ENCODE measurements around the gene PI16. TPM values are rescaled to one million over a fixed set of nuclear protein-coding genes. Genes with fewer than 3 reads are reported as not detected.
A peak's percentile ranks its signal among the peaks of the same experiment; 100 is the strongest.

PI16 gene
- total RNA-seq, 2 experiments from 2014 or later, result 0.30 TPM; not detected in 1

DNA sequence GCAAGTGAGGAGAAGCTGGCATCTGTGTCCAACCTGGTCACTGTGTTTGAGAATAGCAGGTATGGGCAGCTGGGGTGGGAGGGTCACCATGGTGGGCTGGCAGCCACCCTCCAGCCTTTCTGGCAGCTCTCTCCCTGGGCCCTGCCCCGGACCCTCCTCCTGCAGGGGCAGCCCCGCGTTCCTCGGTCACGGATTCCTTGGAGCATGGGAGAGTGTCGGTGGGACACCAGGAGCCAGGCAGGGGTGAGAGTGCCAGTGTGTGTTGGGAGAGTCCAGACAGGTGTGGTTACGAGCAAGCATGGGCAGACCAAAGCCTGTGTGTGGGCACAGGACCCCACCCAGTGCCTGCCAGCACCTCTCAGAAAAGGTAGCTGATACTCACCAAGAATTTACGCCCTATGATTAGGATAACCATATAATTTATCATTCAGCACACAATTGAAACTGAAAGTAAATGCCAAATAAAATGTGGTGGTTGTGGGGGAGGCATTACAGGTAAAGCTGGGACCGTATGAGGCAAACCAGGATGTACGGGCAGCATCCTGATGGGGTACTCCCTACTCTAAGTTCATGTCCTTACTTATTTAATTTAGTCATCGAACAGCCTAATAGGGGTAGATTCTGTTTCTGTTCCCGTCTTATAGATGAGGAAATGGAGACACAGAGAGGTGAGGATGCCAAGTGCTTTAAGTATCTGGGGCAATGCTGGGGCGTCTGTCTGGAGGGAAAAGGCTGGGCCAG lies 51.5 kb downstream of the PI16 start:
- H3K79me2 ChIP-seq (ENCODE audit: insufficient read depth, low read depth, low read length), result no peaks in the 10 kb centered on the region; the same call in 1 of the 2 replicates
- ChIA-PET CTCF (ENCODE audit: unreplicated experiment) (interaction anchor here (0.6 to 2.6 kb wide), 2 partner anchors 12 to 420 kb away, joined by 3 to 19 read pairs; no protein-coding TSS in a partner anchor), POLR2A (interaction anchor here (0.6 to 4.1 kb wide), 9 partner anchors 9 to 347 kb away, joined by 3 to 32 read pairs (median 7); partner anchors contain the start of genes MTCH1, PI16 and PPIL1)
- H3K9me2 ChIP-seq (ENCODE audit: insufficient read depth, low read length), result no peaks in the 10 kb centered on the region
- H4K20me1 ChIP-seq (ENCODE audit: insufficient read depth, low read length), result no peaks in the 10 kb centered on the region
- intact Hi-C loops (cut with micrococcal nuclease; ENCODE audit: unreplicated experiment), result loop anchor here (1.0 to 10.0 kb wide), 2 partner anchors 132 to 411 kb away; partner anchors contain the start of genes PPIL1 and SRSF3
- peak overlapping the region; percentile 86 for H3K4me2 ChIP-seq (ENCODE audit: low read length)
- H2AFZ ChIP-seq (ENCODE audit: low read length), result peak overlapping the region; percentile 24; the same call in 1 of the 2 replicates
- BruUV-seq (replicated peaks), result no TSS peak
- H3K4me1 ChIP-seq (ENCODE audit: insufficient read depth, low read length, poor library complexity, severe bottlenecking), result peaks cover 64% of the 10 kb centered on the region
- peak overlapping the region; percentile 70 for H3K27ac ChIP-seq (ENCODE audit: low read depth, low read length, poor library complexity, severe bottlenecking)
- no peak for TF ChIP-seq EZH2phosphoT487 (IDR thresholded peaks at IDR 0.05; ENCODE audit: borderline replicate concordance, low read depth, low read length)
- no peaks in the 10 kb centered on the region for H3K9me3 ChIP-seq (ENCODE audit: low read length)
- peaks cover 7% of the 10 kb centered on the region; the same call in 1 of the 2 replicates for H3K36me3 ChIP-seq (ENCODE audit: insufficient read depth, low read length)
- peak overlapping the region; percentile 70 for H3K4me3 ChIP-seq (ENCODE audit: low read depth, low read length, poor library complexity, severe bottlenecking)
- peak; percentile 27 for DNase-seq (ENCODE audit: low spot score)

DNA sequence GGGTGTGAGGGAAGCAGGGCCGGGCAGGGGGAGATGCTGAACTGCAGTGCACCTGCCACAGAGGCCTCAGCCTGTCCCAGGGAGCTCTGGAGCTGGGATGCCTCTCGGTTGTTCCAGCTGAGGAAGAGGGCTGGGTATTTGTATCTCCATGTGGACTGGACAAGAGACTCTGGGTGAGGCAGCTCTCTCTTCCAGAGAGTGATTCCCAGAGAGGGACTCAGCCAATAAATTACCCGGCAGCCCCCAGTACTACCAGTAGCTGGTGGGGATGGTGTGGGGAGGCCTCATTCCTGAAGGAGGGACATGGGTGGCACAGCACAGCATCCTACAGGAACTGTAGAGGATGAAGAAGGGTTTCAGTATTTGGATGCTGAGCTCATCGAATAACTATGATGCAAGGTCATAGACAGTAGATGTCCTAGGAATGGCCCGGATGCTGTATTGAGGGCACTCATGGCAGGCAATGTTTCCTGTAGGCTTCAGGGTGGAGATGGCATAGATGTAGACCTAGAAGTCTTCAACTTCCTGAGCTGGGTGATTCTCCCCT lies 52.3 kb downstream of the PI16 start:
- H3K9me2 ChIP-seq (ENCODE audit: insufficient read depth, low read length), result no peaks in the 10 kb centered on the region
- DNase-seq (ENCODE audit: low spot score), result peak; percentile 35
- H3K36me3 ChIP-seq (ENCODE audit: insufficient read depth, low read length), result peaks cover 7% of the 10 kb centered on the region; the same call in 1 of the 2 replicates
- intact Hi-C loops (cut with micrococcal nuclease; ENCODE audit: unreplicated experiment), result loop anchor here (1.0 to 10.0 kb wide), 3 partner anchors 21 to 412 kb away; partner anchors contain the start of genes MTCH1, PPIL1 and SRSF3
- BruUV-seq (replicated peaks), result no TSS peak
- CTCF ChIA-PET (ENCODE audit: unreplicated experiment), result interaction anchor here (0.6 to 2.6 kb wide), 3 partner anchors 11 to 128 kb away, joined by 3 to 19 read pairs (median 3); no protein-coding TSS in a partner anchor
- H3K27ac ChIP-seq (ENCODE audit: low read depth, low read length, poor library complexity, severe bottlenecking), result peak overlapping the region; percentile 70
- H3K4me3 ChIP-seq (ENCODE audit: low read depth, low read length, poor library complexity, severe bottlenecking), result peak overlapping the region; percentile 70
- no peak overlapping the region for H2AFZ ChIP-seq (ENCODE audit: low read length)
- H3K4me1 ChIP-seq (ENCODE audit: insufficient read depth, low read length, poor library complexity, severe bottlenecking), result peaks cover 60% of the 10 kb centered on the region
- H3K4me2 ChIP-seq (ENCODE audit: low read length), result peak overlapping the region; percentile 86
- TF ChIP-seq, protein P1, sequence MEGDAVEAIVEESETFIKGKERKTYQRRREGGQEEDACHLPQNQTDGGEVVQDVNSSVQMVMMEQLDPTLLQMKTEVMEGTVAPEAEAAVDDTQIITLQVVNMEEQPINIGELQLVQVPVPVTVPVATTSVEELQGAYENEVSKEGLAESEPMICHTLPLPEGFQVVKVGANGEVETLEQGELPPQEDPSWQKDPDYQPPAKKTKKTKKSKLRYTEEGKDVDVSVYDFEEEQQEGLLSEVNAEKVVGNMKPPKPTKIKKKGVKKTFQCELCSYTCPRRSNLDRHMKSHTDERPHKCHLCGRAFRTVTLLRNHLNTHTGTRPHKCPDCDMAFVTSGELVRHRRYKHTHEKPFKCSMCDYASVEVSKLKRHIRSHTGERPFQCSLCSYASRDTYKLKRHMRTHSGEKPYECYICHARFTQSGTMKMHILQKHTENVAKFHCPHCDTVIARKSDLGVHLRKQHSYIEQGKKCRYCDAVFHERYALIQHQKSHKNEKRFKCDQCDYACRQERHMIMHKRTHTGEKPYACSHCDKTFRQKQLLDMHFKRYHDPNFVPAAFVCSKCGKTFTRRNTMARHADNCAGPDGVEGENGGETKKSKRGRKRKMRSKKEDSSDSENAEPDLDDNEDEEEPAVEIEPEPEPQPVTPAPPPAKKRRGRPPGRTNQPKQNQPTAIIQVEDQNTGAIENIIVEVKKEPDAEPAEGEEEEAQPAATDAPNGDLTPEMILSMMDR (conservative IDR thresholded peaks at IDR 0.05; ENCODE audit: low read length), result no peak
- no peak for TF ChIP-seq EZH2phosphoT487 (IDR thresholded peaks at IDR 0.05; ENCODE audit: borderline replicate concordance, low read depth, low read length)
- H3K9me3 ChIP-seq (ENCODE audit: low read length), result no peaks in the 10 kb centered on the region
- no peaks in the 10 kb centered on the region for H4K20me1 ChIP-seq (ENCODE audit: insufficient read depth, low read length)
- H3K79me2 ChIP-seq (ENCODE audit: insufficient read depth, low read depth, low read length), result no peaks in the 10 kb centered on the region; the same call in 1 of the 2 replicates
- POLR2A ChIA-PET, result interaction anchor here (0.6 to 4.1 kb wide), 13 partner anchors 11 to 346 kb away, joined by 3 to 32 read pairs (median 5); partner anchors contain the start of genes C6orf89, MTCH1, PI16 and PPIL1

Measured in OCI-LY7 (cell line).